ENCODE measurements around the gene TMTC2. TPM values are rescaled to one million over a fixed set of nuclear protein-coding genes. Genes with fewer than 3 reads are reported as not detected.

Gene TMTC2
- polyA plus RNA-seq, 1 donor from 2014 or later, result 20.6 TPM

DNA sequence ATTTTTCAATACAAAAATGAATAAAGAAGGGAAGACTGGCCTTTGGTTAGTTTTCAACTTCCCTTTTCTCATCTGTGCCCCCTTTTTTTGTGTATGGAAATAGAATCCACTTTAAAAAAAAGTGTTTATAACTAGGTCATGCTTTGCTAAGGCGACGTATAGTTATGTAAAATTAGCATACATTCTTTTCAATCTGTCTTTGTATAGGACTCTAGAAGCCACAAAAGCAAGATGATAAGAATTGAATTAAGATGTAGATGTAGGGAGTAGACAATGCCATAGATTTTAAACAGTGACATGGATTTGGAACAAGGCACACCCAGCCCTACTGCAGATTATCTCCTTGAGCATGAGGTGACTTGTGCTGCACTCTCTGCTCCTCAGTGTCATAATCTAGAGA is 354.3 kb downstream of the TMTC2 start:
- Histone ChIP-seq H3K27me3 (ENCODE audit: insufficient read depth, low read depth, low read length) (no peaks in the 10 kb centered on the region), H4K20me1 (ENCODE audit: insufficient read depth) (no peaks in the 10 kb centered on the region), H3K79me2 (replicated peaks; ENCODE audit: insufficient read depth, low read length) (no peaks in the 10 kb centered on the region), H3K4me2 (ENCODE audit: low read length) (no peak overlapping the region), H3K9ac (ENCODE audit: low read length) (no peak overlapping the region), H3K27ac (ENCODE audit: low read length) (no peak overlapping the region), H3K36me3 (ENCODE audit: insufficient read depth, low read length) (no peaks in the 10 kb centered on the region), H2AFZ (ENCODE audit: low read depth, low read length) (no peak overlapping the region), H3K9me2 (ENCODE audit: insufficient read depth, low read length) (no peaks in the 10 kb centered on the region), H3F3A (ENCODE audit: insufficient read depth, low read length, poor library complexity, severe bottlenecking) (no peaks in the 10 kb centered on the region), H3K9me3 (ENCODE audit: low read length) (no peaks in the 10 kb centered on the region), H3K4me3 (ENCODE audit: low read length) (no peak overlapping the region)
- TF ChIP-seq TAF1 (IDR thresholded peaks at IDR 0.05; ENCODE audit: low read depth), result no peak
- no peak for TF ChIP-seq RAD21 (conservative IDR thresholded peaks at IDR 0.05)
- no peak for TF ChIP-seq EP300 (conservative IDR thresholded peaks at IDR 0.05; ENCODE audit: poor library complexity, severe bottlenecking)
- no peak for TF ChIP-seq MXI1 (conservative IDR thresholded peaks at IDR 0.05; ENCODE audit: poor library complexity, severe bottlenecking)
- TF ChIP-seq, protein P1, sequence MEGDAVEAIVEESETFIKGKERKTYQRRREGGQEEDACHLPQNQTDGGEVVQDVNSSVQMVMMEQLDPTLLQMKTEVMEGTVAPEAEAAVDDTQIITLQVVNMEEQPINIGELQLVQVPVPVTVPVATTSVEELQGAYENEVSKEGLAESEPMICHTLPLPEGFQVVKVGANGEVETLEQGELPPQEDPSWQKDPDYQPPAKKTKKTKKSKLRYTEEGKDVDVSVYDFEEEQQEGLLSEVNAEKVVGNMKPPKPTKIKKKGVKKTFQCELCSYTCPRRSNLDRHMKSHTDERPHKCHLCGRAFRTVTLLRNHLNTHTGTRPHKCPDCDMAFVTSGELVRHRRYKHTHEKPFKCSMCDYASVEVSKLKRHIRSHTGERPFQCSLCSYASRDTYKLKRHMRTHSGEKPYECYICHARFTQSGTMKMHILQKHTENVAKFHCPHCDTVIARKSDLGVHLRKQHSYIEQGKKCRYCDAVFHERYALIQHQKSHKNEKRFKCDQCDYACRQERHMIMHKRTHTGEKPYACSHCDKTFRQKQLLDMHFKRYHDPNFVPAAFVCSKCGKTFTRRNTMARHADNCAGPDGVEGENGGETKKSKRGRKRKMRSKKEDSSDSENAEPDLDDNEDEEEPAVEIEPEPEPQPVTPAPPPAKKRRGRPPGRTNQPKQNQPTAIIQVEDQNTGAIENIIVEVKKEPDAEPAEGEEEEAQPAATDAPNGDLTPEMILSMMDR (IDR thresholded peaks at IDR 0.05; ENCODE audit: poor library complexity, severe bottlenecking), result no peak
- TF ChIP-seq SMC3 (conservative IDR thresholded peaks at IDR 0.05; ENCODE audit: poor library complexity), result no peak
- no peak for TF ChIP-seq EZH2 (IDR thresholded peaks at IDR 0.05; ENCODE audit: borderline replicate concordance, insufficient read depth, low read length, poor library complexity, severe bottlenecking)
- TF ChIP-seq, protein P2, sequence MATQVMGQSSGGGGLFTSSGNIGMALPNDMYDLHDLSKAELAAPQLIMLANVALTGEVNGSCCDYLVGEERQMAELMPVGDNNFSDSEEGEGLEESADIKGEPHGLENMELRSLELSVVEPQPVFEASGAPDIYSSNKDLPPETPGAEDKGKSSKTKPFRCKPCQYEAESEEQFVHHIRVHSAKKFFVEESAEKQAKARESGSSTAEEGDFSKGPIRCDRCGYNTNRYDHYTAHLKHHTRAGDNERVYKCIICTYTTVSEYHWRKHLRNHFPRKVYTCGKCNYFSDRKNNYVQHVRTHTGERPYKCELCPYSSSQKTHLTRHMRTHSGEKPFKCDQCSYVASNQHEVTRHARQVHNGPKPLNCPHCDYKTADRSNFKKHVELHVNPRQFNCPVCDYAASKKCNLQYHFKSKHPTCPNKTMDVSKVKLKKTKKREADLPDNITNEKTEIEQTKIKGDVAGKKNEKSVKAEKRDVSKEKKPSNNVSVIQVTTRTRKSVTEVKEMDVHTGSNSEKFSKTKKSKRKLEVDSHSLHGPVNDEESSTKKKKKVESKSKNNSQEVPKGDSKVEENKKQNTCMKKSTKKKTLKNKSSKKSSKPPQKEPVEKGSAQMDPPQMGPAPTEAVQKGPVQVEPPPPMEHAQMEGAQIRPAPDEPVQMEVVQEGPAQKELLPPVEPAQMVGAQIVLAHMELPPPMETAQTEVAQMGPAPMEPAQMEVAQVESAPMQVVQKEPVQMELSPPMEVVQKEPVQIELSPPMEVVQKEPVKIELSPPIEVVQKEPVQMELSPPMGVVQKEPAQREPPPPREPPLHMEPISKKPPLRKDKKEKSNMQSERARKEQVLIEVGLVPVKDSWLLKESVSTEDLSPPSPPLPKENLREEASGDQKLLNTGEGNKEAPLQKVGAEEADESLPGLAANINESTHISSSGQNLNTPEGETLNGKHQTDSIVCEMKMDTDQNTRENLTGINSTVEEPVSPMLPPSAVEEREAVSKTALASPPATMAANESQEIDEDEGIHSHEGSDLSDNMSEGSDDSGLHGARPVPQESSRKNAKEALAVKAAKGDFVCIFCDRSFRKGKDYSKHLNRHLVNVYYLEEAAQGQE (IDR thresholded peaks at IDR 0.05; ENCODE audit: borderline replicate concordance), result no peak

DNA sequence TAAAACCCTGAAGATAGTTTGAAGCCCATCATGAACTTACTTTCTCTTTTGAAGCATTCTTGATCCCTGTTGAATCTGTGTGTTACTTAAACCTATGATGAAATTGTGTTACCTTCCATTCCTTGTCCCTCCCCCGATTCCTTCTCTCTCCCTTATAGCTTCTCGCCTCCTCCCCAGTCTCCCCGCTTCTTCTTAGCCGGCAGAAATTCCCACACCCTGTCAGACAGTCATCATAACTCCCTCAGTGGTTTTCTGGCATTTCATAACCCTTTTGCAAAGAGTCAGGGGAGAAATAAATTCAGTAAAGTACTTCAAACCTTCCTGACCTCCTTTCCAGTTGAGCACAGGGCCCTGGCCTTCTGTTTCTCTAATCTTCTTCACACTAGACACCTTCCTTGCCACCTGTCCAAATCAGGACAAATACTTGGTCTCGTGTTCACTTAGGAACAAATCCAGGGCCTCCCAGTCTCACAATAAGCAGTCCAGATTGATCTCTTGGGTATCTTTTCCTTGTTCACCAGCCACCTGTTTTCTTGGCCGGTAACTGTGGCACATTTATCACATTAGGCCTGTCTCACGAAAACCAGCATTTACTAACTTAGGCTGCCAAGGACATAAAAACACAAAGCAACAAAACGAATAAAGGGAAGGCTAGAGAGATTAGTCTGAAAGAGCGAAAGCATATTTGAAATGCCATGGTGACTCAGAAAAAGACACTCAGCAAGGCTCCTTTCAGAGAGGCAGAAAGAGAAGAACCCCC is 355.9 kb downstream of the TMTC2 start:
- no peak overlapping the region for H3K9ac ChIP-seq (ENCODE audit: low read length)
- no peak overlapping the region for H3K4me2 ChIP-seq (ENCODE audit: low read length)
- no peak overlapping the region for H3K4me3 ChIP-seq (ENCODE audit: low read length)
- no peak overlapping the region for H3K27ac ChIP-seq (ENCODE audit: low read length)
- H3K36me3 ChIP-seq (ENCODE audit: insufficient read depth, low read length), result no peaks in the 10 kb centered on the region
- TF ChIP-seq EP300 (conservative IDR thresholded peaks at IDR 0.05; ENCODE audit: poor library complexity, severe bottlenecking) (no peak), EZH2 (IDR thresholded peaks at IDR 0.05; ENCODE audit: borderline replicate concordance, insufficient read depth, low read length, poor library complexity, severe bottlenecking) (no peak)
- no peaks in the 10 kb centered on the region for H3K9me2 ChIP-seq (ENCODE audit: insufficient read depth, low read length)
- H4K20me1 ChIP-seq (ENCODE audit: insufficient read depth), result no peaks in the 10 kb centered on the region
- H3K27me3 ChIP-seq (ENCODE audit: insufficient read depth, low read depth, low read length), result no peaks in the 10 kb centered on the region
- H3K9me3 ChIP-seq (ENCODE audit: low read length), result no peaks in the 10 kb centered on the region
- H2AFZ ChIP-seq (ENCODE audit: low read depth, low read length), result no peak overlapping the region
- H3F3A ChIP-seq (ENCODE audit: insufficient read depth, low read length, poor library complexity, severe bottlenecking), result no peaks in the 10 kb centered on the region
- no peaks in the 10 kb centered on the region for H3K79me2 ChIP-seq (replicated peaks; ENCODE audit: insufficient read depth, low read length)
